ENCODE results near the gene BTAF1.

- TF ChIP-seq CTCF (IDR thresholded peaks at IDR 0.05; ENCODE audit: low read length) (no peak), EZH2 (optimal IDR thresholded peaks at IDR 0.05; ENCODE audit: low read depth, low read length) (no peak), EZH2phosphoT487 (IDR thresholded peaks at IDR 0.05; ENCODE audit: low read length) (no peak)
These were observed 16.5 kb upstream of the BTAF1 start for GRCh38 chr10:91907033-91907594.

Data from MM.1S (cell line).